Stimulated activated CD8-positive, alpha-beta memory T cell treated with anti-CD3 and anti-CD28 coated beads, Interleukin-12 subunit alpha, Interleukin-12 subunit beta, amount 100 ng/mL, for 1 hour (primary cell): ENCODE results near the gene IRF4.

Source experiments
- DNase-seq: peaks from one replicate; pipeline ENCODE4 v3.0.0-alpha.2; 2020; ENCODE audit warnings: low read depth

IRF4 gene

GRCh38 chr6:353642-354614 lies 37.6 kb upstream of the IRF4 start:
- DNase-seq: no peak

DNA sequence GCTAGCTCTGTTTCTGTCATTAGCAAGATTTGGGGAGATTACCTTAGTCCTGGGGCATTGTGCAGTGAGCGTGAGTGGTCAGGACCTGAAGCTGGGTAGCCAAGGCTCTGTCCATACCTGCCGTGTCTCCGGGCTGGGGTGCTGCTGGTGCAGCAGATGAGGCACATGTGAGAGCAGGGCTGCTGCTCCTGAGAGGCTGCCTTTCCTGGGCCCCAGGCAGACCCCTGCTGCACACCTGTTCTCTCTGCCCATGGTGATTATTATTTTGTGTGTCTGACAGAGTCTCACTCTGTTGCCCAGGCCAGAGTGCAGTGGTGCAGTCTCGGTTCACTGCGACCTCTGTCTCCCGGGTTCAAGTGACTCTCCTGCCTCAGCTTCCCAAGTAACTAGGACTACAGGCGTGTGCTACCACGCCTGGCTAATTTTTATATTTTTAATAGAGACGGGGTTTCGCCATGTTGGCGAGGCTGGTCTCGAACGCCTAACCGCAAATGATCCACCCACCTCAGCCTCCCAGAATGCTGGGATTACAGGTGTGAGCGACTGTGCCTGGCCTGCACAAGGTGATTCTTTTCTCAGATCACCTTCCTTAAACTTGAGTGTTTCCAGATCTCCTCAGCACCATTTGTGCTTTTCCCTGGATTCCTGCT lies 36.8 kb upstream of the IRF4 start:
- DNase-seq: no peak

DNA sequence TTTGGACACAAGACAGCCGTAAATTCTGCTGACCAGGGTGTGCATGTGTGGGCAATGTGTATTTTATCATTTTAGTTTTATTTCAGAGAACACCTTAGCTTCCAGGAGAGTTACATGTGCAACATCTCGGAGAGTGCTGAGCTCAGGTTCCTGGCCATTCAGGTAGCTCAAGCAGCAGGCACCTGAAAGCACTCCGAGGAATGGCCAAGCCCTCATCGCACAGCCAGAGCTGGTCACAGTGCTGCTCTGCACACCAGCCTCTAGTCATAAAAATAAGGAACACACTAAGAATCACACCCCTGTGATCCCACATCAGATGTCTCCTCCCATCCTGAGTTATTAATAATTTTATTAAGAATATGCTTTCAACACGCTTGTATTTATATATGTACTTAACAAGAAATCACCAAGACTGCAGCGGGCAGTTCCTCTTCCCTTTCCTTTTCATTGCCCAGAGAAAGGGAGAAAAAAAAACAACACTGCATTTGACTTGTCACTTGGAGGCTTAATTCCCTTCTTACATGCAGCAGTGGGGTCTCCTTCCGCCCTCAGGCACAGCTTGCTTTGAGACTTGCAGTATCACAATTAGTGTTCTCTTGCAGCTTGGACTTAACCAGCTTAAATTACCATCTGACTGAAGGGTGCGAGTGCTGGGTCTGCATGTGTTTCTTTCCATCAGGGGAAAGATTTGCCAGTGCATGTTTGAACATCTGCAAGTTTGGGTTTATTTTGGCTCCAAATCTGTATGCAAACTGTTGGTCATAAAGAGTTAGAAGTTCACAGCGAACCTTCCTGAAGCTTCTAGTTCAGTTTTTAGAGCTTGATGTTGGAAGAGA lies 36.0 kb upstream of the IRF4 start:
- no peak for DNase-seq

- no peak for DNase-seq
Observed at GRCh38 chr6:356828-357251, 34.7 kb upstream of the IRF4 start.

DNA sequence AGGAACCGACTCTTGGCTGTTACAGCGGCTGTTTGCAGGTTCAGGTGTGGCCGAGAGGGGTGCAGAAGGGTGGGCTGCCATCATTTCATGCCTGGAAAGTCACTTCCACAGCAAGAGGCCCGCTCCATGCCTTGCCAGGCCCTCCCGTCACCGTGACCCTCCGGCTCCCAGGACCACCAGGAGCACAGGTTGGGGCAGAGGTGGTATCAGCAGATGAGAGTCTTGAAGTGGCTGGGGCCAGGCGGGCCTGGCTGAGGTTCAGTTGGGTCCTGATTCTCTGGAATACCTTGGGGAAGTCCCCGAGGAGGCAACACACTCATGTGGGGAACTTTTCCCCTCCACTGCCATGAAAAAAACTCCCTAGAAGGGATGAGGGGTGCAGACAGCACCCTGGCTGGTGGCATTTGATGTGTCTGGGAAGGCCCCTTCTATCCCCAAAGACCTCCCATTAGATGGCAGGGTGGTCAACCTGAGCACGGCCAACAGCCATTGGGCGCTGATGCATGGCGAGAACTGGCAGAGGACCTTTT lies 34.2 kb upstream of the IRF4 start:
- no peak for DNase-seq

GRCh38 chr6:357791-358341 lies 33.7 kb upstream of the IRF4 start:
- DNase-seq: no peak

GRCh38 chr6:358432-358831 lies 33.1 kb upstream of the IRF4 start:
- DNase-seq: no peak

- no peak for DNase-seq
Observed at GRCh38 chr6:358847-359246, 32.7 kb upstream of the IRF4 start.

- DNase-seq: no peak
Observed at GRCh38 chr6:359261-360035, 32.1 kb upstream of the IRF4 start.

- DNase-seq: no peak
Observed at GRCh38 chr6:360349-360748, 31.2 kb upstream of the IRF4 start.

DNA sequence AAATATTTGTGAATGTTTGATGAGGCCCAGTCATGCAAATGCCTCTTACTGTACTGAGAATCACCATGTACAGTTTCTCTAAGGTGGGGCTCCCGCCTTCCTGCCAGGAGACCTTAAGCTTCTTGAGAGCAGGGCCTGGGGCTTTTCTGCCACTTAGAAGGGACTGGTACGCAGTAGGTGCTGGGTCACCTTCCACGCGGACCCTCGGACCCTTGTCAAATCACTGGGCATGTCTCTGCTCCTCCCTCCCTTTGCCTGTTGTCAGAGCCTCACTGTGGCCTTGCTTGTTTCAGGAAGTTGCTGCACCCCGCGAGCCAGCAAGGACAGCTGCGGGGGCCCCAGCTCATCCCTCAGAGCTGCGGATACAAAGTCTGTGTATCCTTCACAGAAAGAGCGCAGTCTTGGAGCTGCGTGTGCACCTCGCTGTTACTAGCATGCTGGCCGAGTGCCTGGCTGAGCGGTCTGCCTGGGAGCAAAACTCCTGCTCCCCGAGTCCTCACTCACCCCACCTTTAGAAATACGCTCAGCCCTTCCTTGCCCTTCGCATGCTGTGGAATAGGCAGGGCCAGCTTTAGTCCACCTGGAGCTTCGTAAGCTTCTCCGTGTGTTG lies 30.7 kb upstream of the IRF4 start:
- DNase-seq: no peak

GRCh38 chr6:361411-362132 lies 30.0 kb upstream of the IRF4 start:
- DNase-seq: no peak

DNA sequence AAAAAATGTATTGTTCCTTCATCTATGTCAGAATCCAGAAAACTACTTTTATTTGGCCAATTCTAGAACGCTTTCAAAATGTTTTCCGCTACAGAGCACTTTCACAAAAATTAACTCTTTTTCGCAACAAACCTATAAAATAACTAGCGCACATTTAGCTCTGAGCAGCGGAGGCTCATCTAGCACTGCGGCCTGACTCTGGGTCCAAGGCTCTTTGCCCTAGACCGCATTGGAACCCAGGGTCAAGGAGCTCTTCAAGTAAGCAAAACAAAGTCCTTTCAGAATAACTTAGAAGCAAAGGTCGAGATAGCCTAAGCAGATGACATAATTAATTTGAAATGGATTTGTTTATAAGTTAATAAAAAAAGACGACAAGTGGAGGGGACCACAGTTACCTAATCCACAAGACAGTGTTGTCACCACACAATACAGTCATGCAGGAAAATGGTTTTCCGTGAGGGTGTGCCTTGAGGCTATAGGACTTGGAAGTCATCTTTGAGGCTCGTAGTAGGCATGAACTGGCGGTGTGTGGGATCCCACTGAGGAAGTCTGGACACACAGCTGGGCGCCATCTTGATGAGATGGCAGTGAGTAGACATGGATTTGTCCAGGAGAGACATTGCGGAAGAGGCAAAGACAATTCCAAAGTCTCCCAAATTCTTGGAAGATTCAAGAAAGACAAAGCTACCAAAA lies 29.2 kb upstream of the IRF4 start:
- DNase-seq: no peak

DNA sequence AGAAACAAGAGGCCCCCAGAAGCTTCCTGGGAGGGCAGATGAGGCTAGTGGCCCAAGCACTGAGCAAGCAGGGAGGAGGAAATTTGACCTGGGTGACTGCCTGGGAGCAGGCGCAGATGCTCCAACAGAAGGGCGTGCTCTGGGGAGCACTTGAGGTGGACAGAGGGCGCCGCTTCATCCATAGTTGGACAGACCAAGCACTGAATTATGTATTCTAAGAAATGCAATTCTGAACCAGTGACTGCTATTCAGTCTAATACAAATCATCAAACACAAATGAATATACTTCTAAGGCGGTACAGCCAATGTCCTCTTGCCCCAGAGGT lies 28.7 kb upstream of the IRF4 start:
- DNase-seq: no peak

GRCh38 chr6:363291-363690 lies 28.3 kb upstream of the IRF4 start:
- no peak for DNase-seq

DNA sequence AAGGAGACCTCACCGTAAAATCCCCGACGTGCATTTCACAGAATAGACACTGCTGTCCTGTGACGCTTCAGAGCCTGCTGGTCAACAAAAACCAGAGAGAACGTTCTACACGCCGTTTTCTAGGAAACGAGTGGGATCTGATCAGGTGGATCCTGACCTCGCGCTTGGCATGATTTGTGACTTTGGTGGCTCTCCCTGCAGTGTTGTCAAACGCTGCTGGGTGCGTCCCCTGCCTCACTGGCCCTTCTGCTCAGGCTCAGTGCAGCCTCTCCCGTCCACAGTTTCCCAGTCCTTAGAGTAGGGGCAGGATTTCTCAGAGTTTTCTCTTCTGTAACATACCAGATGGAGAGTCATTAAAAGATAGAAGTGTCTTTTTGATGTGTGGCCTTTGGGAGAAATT lies 27.6 kb upstream of the IRF4 start:
- no peak for DNase-seq

GRCh38 chr6:364609-365540 lies 26.7 kb upstream of the IRF4 start:
- no peak for DNase-seq

DNA sequence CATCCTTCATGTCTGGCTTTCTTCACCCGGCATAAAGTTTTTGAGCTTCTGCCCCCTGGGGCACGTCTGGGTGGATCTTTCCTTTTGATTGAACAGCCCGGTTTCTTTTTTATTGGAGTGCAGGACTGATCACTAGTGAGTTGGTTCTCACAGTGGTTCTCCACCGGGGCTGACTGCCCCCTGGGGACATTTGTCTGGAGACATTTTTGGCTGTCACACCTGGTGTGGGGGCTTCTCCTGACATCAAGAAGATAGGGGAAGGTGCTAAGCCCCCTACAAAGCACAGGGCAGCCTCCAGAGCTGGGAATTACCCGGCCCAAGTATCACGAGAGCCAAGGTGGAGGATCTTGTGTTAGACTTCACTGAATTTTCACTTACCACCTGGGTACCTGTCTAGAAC lies 25.7 kb upstream of the IRF4 start:
- no peak for DNase-seq
